Measurements from ENCODE around the gene CGNL1. TPM values are rescaled to one million over a fixed set of nuclear protein-coding genes. Genes with fewer than 3 reads are reported as not detected.

CGNL1 gene
- total RNA-seq, 1 experiment from 2014 or later, result 10.6 TPM

- H3K27me3 ChIP-seq (ENCODE audit: control insufficient read depth, insufficient read depth, low read length), result no peaks in the 10 kb centered on the region
- no peak overlapping the region for H3K4me3 ChIP-seq (ENCODE audit: insufficient read depth, low read depth, low read length)
- DNase-seq, result peak; percentile 66
- no peaks in the 10 kb centered on the region for H3K36me3 ChIP-seq (replicated peaks; ENCODE audit: control insufficient read depth, insufficient read depth, low read length)
These were observed 130.1 kb downstream of the CGNL1 start for GRCh38 chr15:57506422-57506821.

- Histone ChIP-seq H3K36me3 (replicated peaks; ENCODE audit: control insufficient read depth, insufficient read depth, low read length) (no peaks in the 10 kb centered on the region), H3K4me3 (ENCODE audit: insufficient read depth, low read depth, low read length) (no peak overlapping the region), H3K27me3 (ENCODE audit: control insufficient read depth, insufficient read depth, low read length) (no peaks in the 10 kb centered on the region)
- no peak for DNase-seq
These were observed 130.8 kb downstream of the CGNL1 start for GRCh38 chr15:57507111-57507510.

GRCh38 chr15:57509126-57509525 is 132.8 kb downstream of the CGNL1 start:
- H3K4me3 ChIP-seq (ENCODE audit: insufficient read depth, low read depth, low read length), result no peak overlapping the region
- DNase-seq, result no peak
- H3K36me3 ChIP-seq (replicated peaks; ENCODE audit: control insufficient read depth, insufficient read depth, low read length), result no peaks in the 10 kb centered on the region
- no peaks in the 10 kb centered on the region for H3K27me3 ChIP-seq (ENCODE audit: control insufficient read depth, insufficient read depth, low read length)

GRCh38 chr15:57509965-57510364 is 133.7 kb downstream of the CGNL1 start:
- DNase-seq, result no peak
- Histone ChIP-seq H3K27me3 (ENCODE audit: control insufficient read depth, insufficient read depth, low read length) (no peaks in the 10 kb centered on the region), H3K36me3 (replicated peaks; ENCODE audit: control insufficient read depth, insufficient read depth, low read length) (no peaks in the 10 kb centered on the region), H3K4me3 (ENCODE audit: insufficient read depth, low read depth, low read length) (no peak overlapping the region)

- Histone ChIP-seq H3K4me3 (ENCODE audit: insufficient read depth, low read depth, low read length) (no peak overlapping the region), H3K36me3 (replicated peaks; ENCODE audit: control insufficient read depth, insufficient read depth, low read length) (no peaks in the 10 kb centered on the region), H3K27me3 (ENCODE audit: control insufficient read depth, insufficient read depth, low read length) (no peaks in the 10 kb centered on the region)
- no peak for DNase-seq
These were observed 134.3 kb downstream of the CGNL1 start for GRCh38 chr15:57510647-57511046.

- Histone ChIP-seq H3K36me3 (replicated peaks; ENCODE audit: control insufficient read depth, insufficient read depth, low read length) (peaks cover 10% of the 10 kb centered on the region), H3K27me3 (ENCODE audit: control insufficient read depth, insufficient read depth, low read length) (no peaks in the 10 kb centered on the region), H3K4me3 (ENCODE audit: insufficient read depth, low read depth, low read length) (no peak overlapping the region)
- DNase-seq, result no peak
These were observed 140.2 kb downstream of the CGNL1 start for GRCh38 chr15:57516327-57517029.

- H3K36me3 ChIP-seq (replicated peaks; ENCODE audit: control insufficient read depth, insufficient read depth, low read length), result peaks cover 10% of the 10 kb centered on the region
- H3K27me3 ChIP-seq (ENCODE audit: control insufficient read depth, insufficient read depth, low read length), result no peaks in the 10 kb centered on the region
- DNase-seq, result no peak
- H3K4me3 ChIP-seq (ENCODE audit: insufficient read depth, low read depth, low read length), result no peak overlapping the region
These were observed 140.8 kb downstream of the CGNL1 start for GRCh38 chr15:57517030-57517671.

- no peak for DNase-seq
- no peak overlapping the region for H3K4me3 ChIP-seq (ENCODE audit: insufficient read depth, low read depth, low read length)
- H3K27me3 ChIP-seq (ENCODE audit: control insufficient read depth, insufficient read depth, low read length), result no peaks in the 10 kb centered on the region
- peaks cover 10% of the 10 kb centered on the region for H3K36me3 ChIP-seq (replicated peaks; ENCODE audit: control insufficient read depth, insufficient read depth, low read length)
These were observed 142.6 kb downstream of the CGNL1 start for GRCh38 chr15:57518779-57519405.

GRCh38 chr15:57519806-57520205 is 143.5 kb downstream of the CGNL1 start:
- H3K4me3 ChIP-seq (ENCODE audit: insufficient read depth, low read depth, low read length), result no peak overlapping the region
- DNase-seq, result no peak
- peaks cover 10% of the 10 kb centered on the region for H3K36me3 ChIP-seq (replicated peaks; ENCODE audit: control insufficient read depth, insufficient read depth, low read length)
- H3K27me3 ChIP-seq (ENCODE audit: control insufficient read depth, insufficient read depth, low read length), result no peaks in the 10 kb centered on the region

- Histone ChIP-seq H3K4me3 (ENCODE audit: insufficient read depth, low read depth, low read length) (no peak overlapping the region), H3K36me3 (replicated peaks; ENCODE audit: control insufficient read depth, insufficient read depth, low read length) (peaks cover 10% of the 10 kb centered on the region), H3K27me3 (ENCODE audit: control insufficient read depth, insufficient read depth, low read length) (no peaks in the 10 kb centered on the region)
- DNase-seq, result no peak
These were observed 145.2 kb downstream of the CGNL1 start for GRCh38 chr15:57521503-57521902.

- Histone ChIP-seq H3K4me3 (ENCODE audit: insufficient read depth, low read depth, low read length) (no peak overlapping the region), H3K36me3 (replicated peaks; ENCODE audit: control insufficient read depth, insufficient read depth, low read length) (peaks cover 7% of the 10 kb centered on the region), H3K27me3 (ENCODE audit: control insufficient read depth, insufficient read depth, low read length) (no peaks in the 10 kb centered on the region)
- no peak for DNase-seq
These were observed 145.8 kb downstream of the CGNL1 start for GRCh38 chr15:57522148-57522547.

GRCh38 chr15:57525581-57525980 is 149.3 kb downstream of the CGNL1 start:
- peaks cover 9% of the 10 kb centered on the region for H3K36me3 ChIP-seq (replicated peaks; ENCODE audit: control insufficient read depth, insufficient read depth, low read length)
- H3K27me3 ChIP-seq (ENCODE audit: control insufficient read depth, insufficient read depth, low read length), result no peaks in the 10 kb centered on the region
- no peak for DNase-seq
- no peak overlapping the region for H3K4me3 ChIP-seq (ENCODE audit: insufficient read depth, low read depth, low read length)

- Histone ChIP-seq H3K36me3 (replicated peaks; ENCODE audit: control insufficient read depth, insufficient read depth, low read length) (peaks cover 9% of the 10 kb centered on the region), H3K4me3 (ENCODE audit: insufficient read depth, low read depth, low read length) (no peak overlapping the region), H3K27me3 (ENCODE audit: control insufficient read depth, insufficient read depth, low read length) (no peaks in the 10 kb centered on the region)
- DNase-seq, result no peak
These were observed 149.8 kb downstream of the CGNL1 start for GRCh38 chr15:57526076-57526475.

GRCh38 chr15:57526615-57527014 is 150.3 kb downstream of the CGNL1 start:
- Histone ChIP-seq H3K36me3 (replicated peaks; ENCODE audit: control insufficient read depth, insufficient read depth, low read length) (peaks cover 11% of the 10 kb centered on the region), H3K4me3 (ENCODE audit: insufficient read depth, low read depth, low read length) (no peak overlapping the region), H3K27me3 (ENCODE audit: control insufficient read depth, insufficient read depth, low read length) (no peaks in the 10 kb centered on the region)
- no peak for DNase-seq
